Measurements from ENCODE around the gene XYLT1. TPM values are rescaled to one million over a fixed set of nuclear protein-coding genes. Genes with fewer than 3 reads are reported as not detected.

Gene XYLT1
- total and polyA plus RNA-seq, 2 of the 4 experiments (the other 2 are of a cell fraction): 9.0 to 12.7 TPM

- no peak overlapping the region for H3K4ac ChIP-seq (ENCODE audit: low read depth, low read length)
- peaks cover 3% of the 10 kb centered on the region; the same call in 1 of the 2 replicates for H3K9me1 ChIP-seq (ENCODE audit: insufficient read depth, low read length)
- H2AK9ac ChIP-seq (replicated peaks; ENCODE audit: low read depth, low read length, poor library complexity): no peak overlapping the region
- no peaks in the 10 kb centered on the region for H3K27me3 ChIP-seq (ENCODE audit: control insufficient read depth, insufficient read depth, low read length)
- no peak overlapping the region for H2BK15ac ChIP-seq (ENCODE audit: low read depth, low read length)
- no peak overlapping the region for H3K14ac ChIP-seq (replicated peaks; ENCODE audit: low read depth, low read length)
- H3K4me2 ChIP-seq (ENCODE audit: low read depth, low read length): no peak overlapping the region
- peaks cover 12% of the 10 kb centered on the region for H4K20me1 ChIP-seq (ENCODE audit: insufficient read depth, low read length)
- ATAC-seq (ENCODE audit: low read depth) (no peak), DNase-seq (no peak)
- no peak overlapping the region for H3K23ac ChIP-seq (ENCODE audit: low read depth, low read length)
- CTCF ChIA-PET: interaction anchor here (0.8 kb wide), 1 partner anchor 10 kb away, joined by 3 read pairs; no protein-coding TSS in a partner anchor
- intact Hi-C loops (cut with micrococcal nuclease): loop anchor here (10.0 kb wide), 2 partner anchors 61 to 371 kb away; no protein-coding TSS in a partner anchor
- H3K18ac ChIP-seq (ENCODE audit: low read depth, low read length): no peak overlapping the region
- no peak overlapping the region for H3K27ac ChIP-seq (ENCODE audit: insufficient read depth, low read length)
- no peak for TF ChIP-seq MAFK (IDR thresholded peaks at IDR 0.05; ENCODE audit: low read depth, low read length)
- TF ChIP-seq SMC3 (IDR thresholded peaks at IDR 0.05; ENCODE audit: low read depth, low read length): no peak
- no peak for TF ChIP-seq BHLHE40 (IDR thresholded peaks at IDR 0.05; ENCODE audit: low read depth, low read length)
- no peak for TF ChIP-seq RAD21 (IDR thresholded peaks at IDR 0.05; ENCODE audit: low read length)
- TF ChIP-seq FOS (IDR thresholded peaks at IDR 0.05; ENCODE audit: low read depth, low read length): no peak
- no peak for TF ChIP-seq POLR2A (IDR thresholded peaks at IDR 0.05; ENCODE audit: low read depth, low read length)
- TF ChIP-seq CEBPB (IDR thresholded peaks at IDR 0.05; ENCODE audit: low read depth, low read length): no peak
- no peak for TF ChIP-seq NFE2L2 (IDR thresholded peaks at IDR 0.05; ENCODE audit: low read depth, low read length)
- TF ChIP-seq MXI1 (IDR thresholded peaks at IDR 0.05; ENCODE audit: borderline replicate concordance, low read depth, low read length): no peak
- TF ChIP-seq RFX5 (IDR thresholded peaks at IDR 0.05; ENCODE audit: low read depth, low read length): no peak
- no peak for TF ChIP-seq CHD1 (IDR thresholded peaks at IDR 0.05; ENCODE audit: low read depth, low read length)
- TF ChIP-seq RCOR1 (IDR thresholded peaks at IDR 0.05; ENCODE audit: insufficient replicate concordance, low read length): no peak
- TF ChIP-seq USF2 (IDR thresholded peaks at IDR 0.05; ENCODE audit: low read depth, low read length): no peak
- no peak for TF ChIP-seq CTCF (conservative IDR thresholded peaks at IDR 0.05; ENCODE audit: low read depth, low read length)
- TF ChIP-seq ELK1 (IDR thresholded peaks at IDR 0.05; ENCODE audit: borderline replicate concordance, low read depth, low read length): no peak
- TF ChIP-seq MAZ (IDR thresholded peaks at IDR 0.05; ENCODE audit: borderline replicate concordance, low read depth, low read length): no peak
- H3K4me3 ChIP-seq (ENCODE audit: insufficient read depth, low read depth, low read length): no peak overlapping the region
- H2BK120ac ChIP-seq (ENCODE audit: low read depth, low read length): no peak overlapping the region
- dilution Hi-C loops (cut with HindIII; ENCODE audit: low sequenced_read_pairs, unreplicated experiment): no loop called here
- H2BK20ac ChIP-seq (ENCODE audit: low read depth, low read length): no peak overlapping the region
- H2BK5ac ChIP-seq (ENCODE audit: low read depth, low read length, poor library complexity, severe bottlenecking): no peak overlapping the region
- H3K9me3 ChIP-seq (ENCODE audit: control insufficient read depth, insufficient read depth, low read length): no peaks in the 10 kb centered on the region
- no CpG with 5 or more reads among the region's 2 CpGs for WGBS, 2 experiments (ENCODE audit: extremely low coverage in 2 of 2, insufficient read length in 1 of 2)
- in situ Hi-C loops (cut with MboI; ENCODE audit: low sequenced_read_pairs): loop anchor here (25.0 kb wide), 1 partner anchor 258 kb away; the partner anchor contains the start of gene XYLT1
- no peak overlapping the region for H2AK5ac ChIP-seq (ENCODE audit: low read depth, low read length)
- H3K79me1 ChIP-seq (ENCODE audit: low read depth in 1 of 2, low read length in 2 of 2): peaks cover 0 to 12% of the 10 kb centered on the region in 2 experiments; a peak in 2 of 4 replicates
- H4K8ac ChIP-seq (ENCODE audit: low read depth in 2 of 2, low read length in 2 of 2): no peak overlapping the region
- H3K36me3 ChIP-seq (ENCODE audit: control insufficient read depth, insufficient read depth, low read length): peaks cover 3% of the 10 kb centered on the region; the same call in 1 of the 2 replicates
- no peak overlapping the region for H4K5ac ChIP-seq (ENCODE audit: low read depth, low read length)
- no peak overlapping the region for H3K56ac ChIP-seq (ENCODE audit: extremely low read depth, insufficient read depth, low read length)
- POLR2A ChIA-PET (ENCODE audit: unreplicated experiment): interaction anchor here (0.6 kb wide), 1 partner anchor 193 kb away, joined by 15 read pairs; no protein-coding TSS in a partner anchor
- BruUV-seq (replicated peaks): no TSS peak
- H4K91ac ChIP-seq (ENCODE audit: insufficient read depth, low read depth, low read length): no peak overlapping the region
- H3K4me1 ChIP-seq (ENCODE audit: control insufficient read depth, insufficient read depth, low read length): peaks cover 4% of the 10 kb centered on the region
- H2AFZ ChIP-seq (replicated peaks; ENCODE audit: low read length, poor library complexity): no peak overlapping the region
- no peak overlapping the region for H3K9ac ChIP-seq (ENCODE audit: low read depth, low read length)
Observed at GRCh38 chr16:17204206-17204605, 266.6 kb downstream of the XYLT1 start.
